Omental fat pad (tissue), 4 donors: ENCODE results near the gene PAX9. TPM values are rescaled to one million over a fixed set of nuclear protein-coding genes. Genes with fewer than 3 reads are reported as not detected.

Experiments used
- ATAC-seq: fragments of 150-250 bp; one replicate; pipeline ENCODE4 v1.9.1; 2016; ENCODE audit warnings: mild to moderate bottlenecking, moderate library complexity; ENCODE audit not compliant: low FRiP score
- DNase-seq: peaks from one replicate; pipeline ENCODE4 v3.0.0-alpha.2; 2019; ENCODE audit warnings: low spot score
- CTCF ChIP-seq, 3 donors: fragments of 450-650 bp; IDR thresholded peaks; one replicate each; pipeline ENCODE4 v1.5.1; 2016 to 2017; ENCODE audit warnings: antibody characterized with exemption in 3 of 3, mild to moderate bottlenecking in 3 of 3, moderate library complexity in 2 of 3
- total RNA-seq, 4 donors: library from RNA; depleted of rRNA; stranded (reverse); fragments of >200 nt; gene quantifications; one replicate each; pipeline ENCODE4 v1.1.0, GENCODE V29; 2016

PAX9 gene
- total RNA-seq, 4 donors from 2014 or later: not detected

- no peak for DNase-seq
- no peak for ATAC-seq
- TF ChIP-seq CTCF (IDR thresholded peaks at IDR 0.05): no peak
Observed at GRCh38 chr14:36700651-36701050, 39.0 kb downstream of the PAX9 start.

- no peak for ATAC-seq
- TF ChIP-seq CTCF (IDR thresholded peaks at IDR 0.05): no peak
Observed at GRCh38 chr14:36701132-36701531, 39.5 kb downstream of the PAX9 start.

GRCh38 chr14:36702474-36702873 lies 40.8 kb downstream of the PAX9 start:
- ATAC-seq (no peak), DNase-seq (no peak)
- TF ChIP-seq CTCF (IDR thresholded peaks at IDR 0.05): no peak

More at GRCh38 chr14:36701132-36701531, 39.5 kb downstream of the PAX9 start:
- DNase-seq: no peak

GRCh38 chr14:36707570-36707969 lies 45.9 kb downstream of the PAX9 start:
- TF ChIP-seq CTCF (IDR thresholded peaks at IDR 0.05): no peak
- no peak for DNase-seq
- ATAC-seq: no peak

GRCh38 chr14:36713960-36714703 lies 52.5 kb downstream of the PAX9 start:
- no peak for TF ChIP-seq CTCF (IDR thresholded peaks at IDR 0.05)
- ATAC-seq: no peak
- DNase-seq: no peak

GRCh38 chr14:36716614-36717184 lies 55.0 kb downstream of the PAX9 start:
- ATAC-seq: no peak
- no peak for DNase-seq
- TF ChIP-seq CTCF (IDR thresholded peaks at IDR 0.05): no peak

GRCh38 chr14:36717363-36717762 lies 55.7 kb downstream of the PAX9 start:
- no peak for TF ChIP-seq CTCF (IDR thresholded peaks at IDR 0.05)
- no peak for DNase-seq
- ATAC-seq: no peak
